ENCODE results near the gene DNER.

DNA sequence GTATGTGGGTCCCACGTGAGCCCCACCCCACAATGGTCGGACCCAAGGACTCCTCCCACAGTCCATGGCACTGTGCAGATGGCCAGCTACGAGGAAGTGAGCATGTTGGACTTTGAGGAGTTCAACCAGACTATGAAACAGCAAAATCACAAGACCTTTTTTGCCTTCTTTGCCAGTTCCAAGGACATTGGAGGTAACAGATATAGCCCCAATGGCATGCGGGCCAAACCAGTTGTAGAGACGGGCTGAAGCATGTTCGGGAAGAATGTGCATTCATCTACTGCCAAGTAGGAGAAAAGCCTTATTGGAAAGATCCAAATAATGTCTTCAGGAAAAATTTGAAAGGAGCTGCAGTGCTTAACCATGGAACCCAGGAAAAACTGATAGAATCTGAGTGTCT is 12.6 kb downstream of the DNER start:
- no peak for TF ChIP-seq RCOR1 (IDR thresholded peaks at IDR 0.05; ENCODE audit: low read depth, low read length)
- TF ChIP-seq SMC3 (IDR thresholded peaks at IDR 0.05), result no peak
- no peak for TF ChIP-seq CHD4 (IDR thresholded peaks at IDR 0.05; ENCODE audit: borderline replicate concordance)
- TF ChIP-seq RARB (CRISPR knock-in tag; IDR thresholded peaks at IDR 0.05), result no peak
- TF ChIP-seq CEBPB (IDR thresholded peaks at IDR 0.05), result no peak
- TF ChIP-seq POLR2A (IDR thresholded peaks at IDR 0.05; ENCODE audit: low read length), result no peak
- no peak for TF ChIP-seq ZSCAN20 (CRISPR knock-in tag; IDR thresholded peaks at IDR 0.05)
- TF ChIP-seq RAD21 (conservative IDR thresholded peaks at IDR 0.05 in 1 of 2, IDR thresholded peaks at IDR 0.05 in 1 of 2), result no peak
- TF ChIP-seq, protein P1, sequence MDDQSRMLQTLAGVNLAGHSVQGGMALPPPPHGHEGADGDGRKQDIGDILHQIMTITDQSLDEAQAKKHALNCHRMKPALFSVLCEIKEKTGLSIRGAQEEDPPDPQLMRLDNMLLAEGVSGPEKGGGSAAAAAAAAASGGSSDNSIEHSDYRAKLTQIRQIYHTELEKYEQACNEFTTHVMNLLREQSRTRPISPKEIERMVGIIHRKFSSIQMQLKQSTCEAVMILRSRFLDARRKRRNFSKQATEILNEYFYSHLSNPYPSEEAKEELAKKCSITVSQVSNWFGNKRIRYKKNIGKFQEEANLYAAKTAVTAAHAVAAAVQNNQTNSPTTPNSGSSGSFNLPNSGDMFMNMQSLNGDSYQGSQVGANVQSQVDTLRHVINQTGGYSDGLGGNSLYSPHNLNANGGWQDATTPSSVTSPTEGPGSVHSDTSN (IDR thresholded peaks at IDR 0.05), result no peak
- no peak for TF ChIP-seq PHF8 (IDR thresholded peaks at IDR 0.05; ENCODE audit: borderline replicate concordance, low read depth)
